ENCODE measurements around the gene NOX3.

The NOX3 gene

GRCh38 chr6:155384321-155384952 is 71.2 kb downstream of the NOX3 start:
- no peak for TF ChIP-seq CTCF (IDR thresholded peaks at IDR 0.05; ENCODE audit: insufficient read depth, low read length, poor library complexity, severe bottlenecking)
- H3K36me3 ChIP-seq (ENCODE audit: control insufficient read depth, insufficient read depth, low read length): no peaks in the 10 kb centered on the region
- no peak for DNase-seq (ENCODE audit: extremely low read depth, insufficient read length)
- no peak overlapping the region for H3K4me3 ChIP-seq (replicated peaks; ENCODE audit: low read depth, low read length)
- no peaks in the 10 kb centered on the region for H3K27me3 ChIP-seq (replicated peaks; ENCODE audit: control insufficient read depth, insufficient read depth, low read length)

GRCh38 chr6:155383913-155384312 is 71.7 kb downstream of the NOX3 start:
- Histone ChIP-seq H3K27me3 (replicated peaks; ENCODE audit: control insufficient read depth, insufficient read depth, low read length) (no peaks in the 10 kb centered on the region), H3K36me3 (ENCODE audit: control insufficient read depth, insufficient read depth, low read length) (no peaks in the 10 kb centered on the region), H3K4me3 (replicated peaks; ENCODE audit: low read depth, low read length) (no peak overlapping the region)
- no peak for TF ChIP-seq CTCF (IDR thresholded peaks at IDR 0.05; ENCODE audit: insufficient read depth, low read length, poor library complexity, severe bottlenecking)
- no peak for DNase-seq (ENCODE audit: extremely low read depth, insufficient read length)

GRCh38 chr6:155382338-155382685 is 73.3 kb downstream of the NOX3 start:
- Histone ChIP-seq H3K27me3 (replicated peaks; ENCODE audit: control insufficient read depth, insufficient read depth, low read length) (no peaks in the 10 kb centered on the region), H3K4me3 (replicated peaks; ENCODE audit: low read depth, low read length) (no peak overlapping the region), H3K36me3 (ENCODE audit: control insufficient read depth, insufficient read depth, low read length) (no peaks in the 10 kb centered on the region)
- TF ChIP-seq CTCF (IDR thresholded peaks at IDR 0.05; ENCODE audit: insufficient read depth, low read length, poor library complexity, severe bottlenecking): no peak
- DNase-seq (ENCODE audit: extremely low read depth, insufficient read length): no peak

GRCh38 chr6:155381673-155382337 is 73.8 kb downstream of the NOX3 start:
- H3K36me3 ChIP-seq (ENCODE audit: control insufficient read depth, insufficient read depth, low read length): no peaks in the 10 kb centered on the region
- TF ChIP-seq CTCF (IDR thresholded peaks at IDR 0.05; ENCODE audit: insufficient read depth, low read length, poor library complexity, severe bottlenecking): no peak
- no peaks in the 10 kb centered on the region for H3K27me3 ChIP-seq (replicated peaks; ENCODE audit: control insufficient read depth, insufficient read depth, low read length)
- DNase-seq (ENCODE audit: extremely low read depth, insufficient read length): no peak
- no peak overlapping the region for H3K4me3 ChIP-seq (replicated peaks; ENCODE audit: low read depth, low read length)

- no peak for TF ChIP-seq CTCF (IDR thresholded peaks at IDR 0.05; ENCODE audit: insufficient read depth, low read length, poor library complexity, severe bottlenecking)
- Histone ChIP-seq H3K27me3 (replicated peaks; ENCODE audit: control insufficient read depth, insufficient read depth, low read length) (no peaks in the 10 kb centered on the region), H3K36me3 (ENCODE audit: control insufficient read depth, insufficient read depth, low read length) (no peaks in the 10 kb centered on the region), H3K4me3 (replicated peaks; ENCODE audit: low read depth, low read length) (no peak overlapping the region)
- DNase-seq (ENCODE audit: extremely low read depth, insufficient read length): no peak
These were observed 74.8 kb downstream of the NOX3 start for GRCh38 chr6:155380666-155381332.
